CD8-positive, alpha-beta memory T cell (primary cell): ENCODE results near the gene MAP2K5. TPM values are rescaled to one million over a fixed set of nuclear protein-coding genes. Genes with fewer than 3 reads are reported as not detected.

Experiments
- CTCF ChIA-PET: fragments of 350-600 bp; sonication (Branson Sonifier 250); formaldehyde crosslinking; loops from one replicate; lab custom pipeline; 2021; ENCODE audit warnings: antibody characterized with exemption; lab: Charles Lee
- POLR2A ChIA-PET: fragments of 350-600 bp; sonication (Branson Sonifier 250); formaldehyde crosslinking; loops from one replicate; lab custom pipeline; 2021; ENCODE audit warnings: antibody characterized with exemption; lab: Charles Lee
- DNase-seq, 5 donors: peaks; one replicate each; pipeline versions ENCODE4 v3.0.0 to v3.0.0-alpha.2; 2020 to 2022; ENCODE audit warnings: mixed read lengths in 1 of 5
- H3K27ac ChIP-seq: one replicate; pipeline ENCODE4 v1.7.0; 2013; ENCODE audit warnings: low read depth, mild to moderate bottlenecking, low read length, moderate library complexity
- H3K27me3 ChIP-seq: 2 replicates; pipeline ENCODE4 v1.7.0; 2013; ENCODE audit warnings: low read length, mild to moderate bottlenecking; ENCODE audit not compliant: insufficient read depth, poor library complexity, severe bottlenecking
- H3K36me3 ChIP-seq: 2 replicates; pipeline ENCODE4 v1.7.0; 2013; ENCODE audit warnings: mild to moderate bottlenecking, low read length, moderate library complexity; ENCODE audit not compliant: insufficient read depth
- H3K4me1 ChIP-seq: 2 replicates; pipeline ENCODE4 v1.7.0; 2013; ENCODE audit warnings: mild to moderate bottlenecking, low read length, moderate library complexity; ENCODE audit not compliant: insufficient read depth
- H3K4me3 ChIP-seq: 2 replicates; pipeline ENCODE4 v1.7.0; 2013; ENCODE audit warnings: mild to moderate bottlenecking, low read length
- H3K9me3 ChIP-seq: 2 replicates; pipeline ENCODE4 v1.7.0; 2013; ENCODE audit warnings: mild to moderate bottlenecking, low read length
- H3K27ac Mint-ChIP-seq, 8 donors: one replicate each; pipeline ENCODE4 v1.8.0; 2020 to 2021; ENCODE audit warnings: mixed read lengths in 8 of 8, mild to moderate bottlenecking in 6 of 8, inconsistent platforms in 3 of 8, moderate library complexity in 3 of 8
- H3K27me3 Mint-ChIP-seq, 2 donors: one replicate each; pipeline ENCODE4 v1.8.0; 2020 to 2021; ENCODE audit warnings: mixed read lengths in 2 of 2, mild to moderate bottlenecking in 1 of 2, moderate library complexity in 1 of 2
- H3K36me3 Mint-ChIP-seq, 3 donors: one replicate each; pipeline ENCODE4 v1.8.0; 2020 to 2021; ENCODE audit warnings: mixed read lengths in 3 of 3, inconsistent platforms in 1 of 3, mild to moderate bottlenecking in 1 of 3
- H3K4me1 Mint-ChIP-seq, 3 donors: one replicate each; pipeline ENCODE4 v1.8.0; 2020 to 2021; ENCODE audit warnings: mixed read lengths in 3 of 3, inconsistent platforms in 1 of 3, mild to moderate bottlenecking in 1 of 3
- H3K4me3 Mint-ChIP-seq, 7 donors: one replicate each; pipeline ENCODE4 v1.8.0; 2020 to 2021; ENCODE audit warnings: mixed read lengths in 7 of 7, mild to moderate bottlenecking in 6 of 7, moderate library complexity in 4 of 7, inconsistent platforms in 2 of 7
- H3K9me3 Mint-ChIP-seq, 5 donors: one replicate each; pipeline ENCODE4 v1.8.0; 2020 to 2022; ENCODE audit warnings: mixed read lengths in 5 of 5, mild to moderate bottlenecking in 3 of 5, moderate library complexity in 2 of 5, inconsistent platforms in 1 of 5
- polyA plus RNA-seq: library from polyadenylated mRNA; unstranded; fragments of 300-500 nt; fragmentation: Illumina TruSeq; gene quantifications from one replicate; pipeline ENCODE4 v1.2.3, GENCODE V29; 2021
- total RNA-seq, 2 experiments: library from RNA; stranded (reverse); gene quantifications; one replicate each; pipeline ENCODE4 v1.2.3, GENCODE V29; 2021

Gene MAP2K5
- total and polyA plus RNA-seq, 3 experiments from 2014 or later = 20.0 to 21.4 (median 20.1) TPM

DNA sequence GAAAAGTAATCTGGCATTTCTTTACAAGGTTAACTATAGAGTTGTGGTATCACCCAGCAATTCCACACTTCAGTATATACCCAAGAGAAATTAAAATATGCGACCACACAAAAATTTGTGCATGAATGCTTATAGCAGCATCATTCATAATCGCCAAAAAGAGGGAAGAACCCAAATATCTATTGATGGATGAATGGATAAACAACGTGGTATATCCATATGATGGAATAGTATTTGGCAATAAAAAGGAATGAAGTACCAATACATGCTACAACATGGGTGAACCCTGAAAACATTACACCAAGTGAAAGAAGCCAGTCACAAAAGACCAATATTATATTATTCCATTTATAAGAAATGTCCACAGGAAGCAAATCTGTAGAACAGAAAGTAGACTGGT is 274.2 kb downstream of the MAP2K5 start:
- no peaks in the 10 kb centered on the region for H3K4me1 ChIP-seq
- H3K9me3 Mint-ChIP-seq = peaks cover 0 to 6% (median 4%) of the 10 kb centered on the region in 5 donors
- H3K36me3 ChIP-seq = no peaks in the 10 kb centered on the region
- peaks cover 6 to 13% (median 8%) of the 10 kb centered on the region in 3 donors for H3K4me1 Mint-ChIP-seq
- no peak overlapping the region for H3K4me3 ChIP-seq
- no peak overlapping the region for H3K4me3 Mint-ChIP-seq
- CTCF ChIA-PET = no interaction called here
- no peak for DNase-seq
- no peak overlapping the region for H3K27ac ChIP-seq
- peaks cover 18% of the 10 kb centered on the region for H3K27me3 ChIP-seq
- no peaks in the 10 kb centered on the region for H3K9me3 ChIP-seq
- POLR2A ChIA-PET = no interaction called here
- H3K27me3 Mint-ChIP-seq = peaks cover 34 to 49% of the 10 kb centered on the region in 2 donors
- H3K27ac Mint-ChIP-seq = no peak overlapping the region
- no peaks in the 10 kb centered on the region for H3K36me3 Mint-ChIP-seq

DNA sequence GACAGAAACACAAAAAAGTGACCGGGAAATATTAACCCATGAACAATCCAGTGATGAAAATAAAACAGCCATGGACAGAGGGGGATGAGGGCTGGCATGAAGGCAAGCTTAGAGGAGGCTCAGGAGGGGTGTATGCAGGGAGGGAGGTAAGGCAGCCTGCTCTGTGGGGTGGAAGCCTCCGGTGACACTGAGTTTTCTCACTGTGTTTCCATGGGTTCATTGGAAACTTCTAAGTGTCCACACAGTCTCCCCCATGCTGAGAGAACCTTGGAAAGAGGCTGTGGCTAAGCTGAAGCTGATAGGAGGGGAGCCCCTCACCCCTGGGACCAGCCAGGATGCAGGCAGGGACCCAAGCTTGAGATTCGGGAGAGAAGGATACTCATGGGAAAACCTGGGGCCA is 276.0 kb downstream of the MAP2K5 start:
- Mint-ChIP-seq H3K36me3 (no peaks in the 10 kb centered on the region), H3K27me3 (peaks cover 44 to 63% of the 10 kb centered on the region in 2 donors), H3K4me3 (no peak overlapping the region), H3K9me3 (peaks cover 0 to 6% (median 4%) of the 10 kb centered on the region in 5 donors), H3K4me1 (peaks cover 17 to 27% (median 19%) of the 10 kb centered on the region in 3 donors), H3K27ac (no peak overlapping the region)
- no peaks in the 10 kb centered on the region for H3K4me1 ChIP-seq
- DNase-seq = no peak
- POLR2A ChIA-PET = no interaction called here
- peaks cover 27% of the 10 kb centered on the region for H3K27me3 ChIP-seq
- H3K4me3 ChIP-seq = no peak overlapping the region
- CTCF ChIA-PET = no interaction called here
- no peak overlapping the region for H3K27ac ChIP-seq
- H3K36me3 ChIP-seq = no peaks in the 10 kb centered on the region
- H3K9me3 ChIP-seq = no peaks in the 10 kb centered on the region

DNA sequence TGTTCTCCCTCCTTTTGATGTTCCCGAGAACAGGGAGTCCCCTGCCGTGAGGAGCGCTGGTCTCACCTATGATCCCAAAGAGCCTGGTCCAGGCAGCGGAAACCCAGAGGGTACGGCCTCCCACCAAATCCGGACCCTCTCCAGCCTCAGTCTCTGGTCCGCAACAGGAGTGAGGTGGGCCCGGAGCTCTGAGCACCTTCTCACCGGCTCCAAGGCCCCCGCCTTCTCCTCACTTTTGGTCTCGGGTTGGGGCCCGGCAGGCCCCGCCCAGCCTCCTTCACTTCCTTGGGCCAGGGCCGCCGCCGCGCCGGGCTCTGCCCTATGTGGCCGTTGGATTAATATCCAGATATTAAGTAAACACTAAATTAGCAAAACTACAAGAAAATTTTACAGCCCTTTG is 277.1 kb downstream of the MAP2K5 start:
- peaks cover 12% of the 10 kb centered on the region for H3K4me1 ChIP-seq
- no peaks in the 10 kb centered on the region for H3K9me3 ChIP-seq
- peaks cover 25 to 39% (median 28%) of the 10 kb centered on the region in 3 donors for H3K4me1 Mint-ChIP-seq
- ChIA-PET POLR2A (no interaction called here), CTCF (no interaction called here)
- H3K36me3 Mint-ChIP-seq = no peaks in the 10 kb centered on the region
- peaks cover 0 to 6% (median 4%) of the 10 kb centered on the region in 5 donors for H3K9me3 Mint-ChIP-seq
- peak overlapping the region in 1 of 7 donors; percentile 49 for H3K4me3 Mint-ChIP-seq
- no peak overlapping the region for H3K27ac Mint-ChIP-seq
- H3K4me3 ChIP-seq = no peak overlapping the region
- peaks cover 38% of the 10 kb centered on the region for H3K27me3 ChIP-seq
- H3K27ac ChIP-seq = no peak overlapping the region
- no peak for DNase-seq
- H3K36me3 ChIP-seq = no peaks in the 10 kb centered on the region
- peaks cover 52 to 75% of the 10 kb centered on the region in 2 donors for H3K27me3 Mint-ChIP-seq

DNA sequence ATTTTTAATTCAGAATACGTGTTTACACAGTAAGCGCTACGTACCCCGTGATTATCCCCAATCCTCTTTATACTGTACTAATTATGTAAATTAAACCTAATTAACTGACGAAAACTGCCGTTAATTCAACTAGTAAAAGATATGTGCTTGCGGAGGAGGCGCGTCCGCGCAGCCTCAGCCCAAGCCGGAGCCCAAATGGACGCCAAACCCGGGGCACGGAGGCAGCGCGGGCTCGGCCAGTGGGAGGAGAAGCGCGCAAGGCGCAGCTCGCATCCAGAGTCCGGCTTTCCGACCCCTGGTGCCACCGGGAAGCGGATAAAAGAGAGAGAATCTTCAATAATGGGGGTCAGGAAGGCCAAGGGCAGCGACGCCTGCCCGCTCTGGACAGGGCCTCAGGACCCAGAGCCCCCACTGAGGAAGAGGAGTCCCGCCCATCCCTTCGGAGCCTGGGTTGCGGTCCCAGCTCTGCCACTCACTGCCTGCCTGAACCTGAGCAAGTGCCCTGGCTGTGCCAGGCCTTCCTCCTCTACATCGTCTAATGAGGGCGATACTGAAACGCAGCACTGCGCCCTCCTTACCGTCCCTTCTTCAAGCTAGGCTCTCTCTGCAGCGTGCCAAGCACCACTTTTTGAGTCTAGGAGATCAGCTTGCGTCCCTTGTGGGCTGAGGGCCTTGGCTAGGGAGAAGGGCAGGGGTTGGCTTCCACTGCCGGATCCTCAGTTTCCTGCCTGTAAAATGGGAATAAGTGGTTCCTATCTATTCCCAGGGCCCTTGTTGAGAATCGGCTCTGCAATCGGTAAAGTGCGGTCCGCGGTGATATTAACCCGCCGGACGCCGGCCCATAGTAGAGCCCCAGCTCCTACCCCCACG is 277.9 kb downstream of the MAP2K5 start:
- H3K4me3 Mint-ChIP-seq = no peak overlapping the region
- no peak for DNase-seq
- ChIA-PET CTCF (no interaction called here), POLR2A (no interaction called here)
- H3K36me3 Mint-ChIP-seq = no peaks in the 10 kb centered on the region
- peak overlapping the region in 3 of 8 donors; percentile 65 to 76 (median 70) for H3K27ac Mint-ChIP-seq
- H3K27me3 ChIP-seq = peaks cover 42% of the 10 kb centered on the region
- no peak overlapping the region for H3K4me3 ChIP-seq
- no peaks in the 10 kb centered on the region for H3K36me3 ChIP-seq
- peaks cover 15% of the 10 kb centered on the region for H3K4me1 ChIP-seq
- peaks cover 0 to 6% (median 4%) of the 10 kb centered on the region in 5 donors for H3K9me3 Mint-ChIP-seq
- peaks cover 55 to 79% of the 10 kb centered on the region in 2 donors for H3K27me3 Mint-ChIP-seq
- no peaks in the 10 kb centered on the region for H3K9me3 ChIP-seq
- H3K27ac ChIP-seq = no peak overlapping the region
- peaks cover 25 to 46% (median 28%) of the 10 kb centered on the region in 3 donors for H3K4me1 Mint-ChIP-seq

DNA sequence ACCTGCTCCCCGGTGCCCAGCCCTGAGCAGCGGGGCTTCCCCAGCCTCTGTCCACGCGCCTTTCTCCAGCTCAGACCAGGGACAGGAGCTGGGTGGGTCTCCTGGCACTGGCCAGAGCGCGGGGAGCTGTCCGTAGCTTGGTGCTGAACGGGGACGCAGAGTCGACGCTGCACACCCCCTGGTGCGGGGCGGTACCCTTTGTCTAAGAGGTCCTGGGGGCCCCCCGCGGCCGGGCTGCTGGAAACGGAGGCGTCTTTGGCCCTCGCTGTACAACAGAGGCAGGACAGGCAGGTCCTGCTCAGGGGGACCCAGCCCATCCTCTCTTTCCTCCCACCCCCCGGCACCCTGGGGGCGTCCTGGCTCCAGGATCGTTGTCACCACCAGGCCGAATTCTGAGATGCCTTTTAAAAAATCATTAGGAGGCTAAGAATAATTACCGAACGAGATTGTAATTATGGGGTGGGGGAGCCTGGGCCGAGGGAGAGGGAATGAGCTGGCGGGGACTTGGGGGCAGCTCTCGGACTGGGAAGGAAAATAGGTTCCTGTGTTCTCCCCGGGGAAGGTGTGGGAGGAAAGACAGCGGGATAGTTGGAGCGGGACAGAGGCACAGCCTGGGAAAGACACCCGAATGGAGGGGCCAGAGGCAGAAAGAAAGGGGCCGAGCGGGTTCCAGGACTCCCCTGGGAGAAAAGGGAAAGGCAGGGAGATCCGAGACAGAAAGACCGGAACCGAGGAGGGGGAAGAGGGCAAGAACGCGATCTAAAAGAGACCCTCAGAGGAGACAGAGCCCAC is 278.7 kb downstream of the MAP2K5 start:
- CTCF ChIA-PET = no interaction called here
- no peaks in the 10 kb centered on the region for H3K36me3 ChIP-seq
- Mint-ChIP-seq H3K4me1 (peaks cover 27 to 54% (median 32%) of the 10 kb centered on the region in 3 donors), H3K9me3 (peaks cover 0 to 6% (median 0%) of the 10 kb centered on the region in 5 donors), H3K27ac (peak overlapping the region in 2 of 8 donors; percentile 65 to 70), H3K4me3 (peak overlapping the region in 4 of 7 donors; percentile 6 to 58 (median 44)), H3K36me3 (no peaks in the 10 kb centered on the region), H3K27me3 (peaks cover 60 to 87% of the 10 kb centered on the region in 2 donors)
- no peak overlapping the region for H3K4me3 ChIP-seq
- H3K27ac ChIP-seq = no peak overlapping the region
- H3K27me3 ChIP-seq = peaks cover 45% of the 10 kb centered on the region
- H3K9me3 ChIP-seq = no peaks in the 10 kb centered on the region
- POLR2A ChIA-PET = no interaction called here
- no peak for DNase-seq
- H3K4me1 ChIP-seq = peaks cover 15% of the 10 kb centered on the region

DNA sequence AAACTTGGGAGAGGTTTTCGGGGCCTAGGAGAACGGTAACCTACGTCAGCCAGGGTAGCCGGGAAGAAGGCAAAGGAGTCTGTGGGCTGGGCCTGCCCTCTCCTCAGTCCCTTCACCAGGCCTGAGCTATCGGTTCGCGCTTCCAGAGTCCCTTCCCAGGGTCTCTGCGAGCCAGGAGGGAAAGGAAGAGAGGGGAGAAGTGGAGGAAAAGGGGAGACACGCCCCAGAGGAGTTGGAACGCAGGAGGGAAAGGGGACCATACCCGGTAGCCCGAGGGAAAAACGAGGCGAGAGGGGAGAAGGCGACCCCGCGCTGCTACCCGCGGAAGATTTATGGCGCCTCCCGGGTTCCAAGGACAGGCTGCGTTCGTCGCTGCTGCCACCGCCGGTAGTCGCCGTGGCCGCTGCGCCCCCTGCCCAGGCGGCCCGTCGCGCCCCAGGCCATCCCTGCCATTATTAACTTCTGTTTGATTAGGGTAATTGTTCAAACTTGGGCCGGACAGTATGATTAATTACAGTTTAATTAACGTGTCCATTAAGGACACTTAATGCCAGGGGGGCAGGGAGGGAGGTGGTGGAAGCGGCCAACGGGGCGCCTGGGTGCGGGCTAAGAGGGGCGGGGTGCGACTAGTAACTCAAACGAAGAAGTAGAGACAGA is 279.4 kb downstream of the MAP2K5 start:
- Mint-ChIP-seq H3K9me3 (peaks cover 0 to 2% (median 0%) of the 10 kb centered on the region in 5 donors), H3K4me1 (peaks cover 30 to 58% (median 36%) of the 10 kb centered on the region in 3 donors), H3K27me3 (peaks cover 63 to 84% of the 10 kb centered on the region in 2 donors), H3K27ac (peak overlapping the region in 3 of 8 donors; percentile 13 to 70 (median 40)), H3K36me3 (no peaks in the 10 kb centered on the region), H3K4me3 (peak overlapping the region in 5 of 7 donors; percentile 36 to 86 (median 58))
- ChIA-PET CTCF (no interaction called here), POLR2A (no interaction called here)
- DNase-seq = no peak
- Histone ChIP-seq H3K36me3 (no peaks in the 10 kb centered on the region), H3K4me3 (no peak overlapping the region), H3K9me3 (no peaks in the 10 kb centered on the region), H3K27ac (no peak overlapping the region), H3K4me1 (peaks cover 15% of the 10 kb centered on the region), H3K27me3 (peaks cover 48% of the 10 kb centered on the region)

DNA sequence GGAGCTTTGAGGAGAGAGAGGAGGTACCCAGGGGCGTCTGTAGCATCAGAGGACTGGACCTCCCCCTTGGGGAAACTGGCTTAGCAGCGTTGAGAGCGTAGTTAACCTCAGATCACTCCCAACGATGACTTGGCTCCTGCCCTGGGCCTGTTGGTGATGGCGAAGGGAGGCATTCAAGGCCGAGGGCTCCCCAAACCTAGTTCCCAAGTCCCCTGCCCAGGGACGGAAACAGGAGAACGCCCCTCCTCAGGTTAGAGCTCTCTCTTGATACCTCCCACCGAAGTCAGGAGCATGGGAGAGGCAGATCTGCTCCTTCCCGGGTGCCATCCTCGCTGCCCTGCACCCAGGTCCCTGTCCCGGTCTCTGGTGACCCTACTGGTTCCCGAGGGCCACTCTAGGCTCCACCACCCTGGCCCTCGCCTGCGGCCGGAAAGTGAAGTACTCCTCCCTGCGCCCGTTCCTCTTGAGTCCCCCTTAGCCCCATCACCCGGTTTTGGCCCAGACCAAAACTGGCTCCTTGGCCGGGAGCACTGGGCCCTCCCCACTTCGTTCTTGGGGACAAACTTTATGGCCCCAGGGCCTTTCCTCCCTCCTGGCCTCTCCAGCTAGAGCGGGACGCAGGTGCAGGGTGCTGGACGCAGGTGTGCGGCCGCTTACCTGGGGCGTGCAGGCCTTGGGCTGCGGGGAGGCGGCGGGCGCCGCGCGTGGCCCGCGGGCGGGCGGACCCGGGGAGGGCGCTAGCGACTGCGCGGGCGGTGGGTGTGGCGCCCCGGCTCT is 280.2 kb downstream of the MAP2K5 start:
- no peak overlapping the region for H3K4me3 ChIP-seq
- no peaks in the 10 kb centered on the region for H3K36me3 ChIP-seq
- POLR2A ChIA-PET = no interaction called here
- peaks cover 0 to 2% (median 0%) of the 10 kb centered on the region in 5 donors for H3K9me3 Mint-ChIP-seq
- peaks cover 15% of the 10 kb centered on the region for H3K4me1 ChIP-seq
- CTCF ChIA-PET = no interaction called here
- H3K27ac ChIP-seq = no peak overlapping the region
- H3K9me3 ChIP-seq = no peaks in the 10 kb centered on the region
- no peak for DNase-seq
- peak overlapping the region in 2 of 8 donors; percentile 5 to 48 for H3K27ac Mint-ChIP-seq
- H3K27me3 ChIP-seq = peaks cover 48% of the 10 kb centered on the region
- H3K36me3 Mint-ChIP-seq = no peaks in the 10 kb centered on the region
- peaks cover 30 to 58% (median 36%) of the 10 kb centered on the region in 3 donors for H3K4me1 Mint-ChIP-seq
- peaks cover 63 to 76% of the 10 kb centered on the region in 2 donors for H3K27me3 Mint-ChIP-seq
- H3K4me3 Mint-ChIP-seq = peak overlapping the region; percentile 32 to 66 (median 55)
